HEK293T (cell line): Measurements from ENCODE around the gene RND1.

Experiments used
- FOXK2 ChIP-seq: fragments of 450-650 bp; IDR thresholded peaks from 2 replicates; pipeline ENCODE4 v1.6.1; 2016; ENCODE audit warnings: mild to moderate bottlenecking
- FOXM1 ChIP-seq: fragments of 450-650 bp; IDR thresholded peaks from 2 replicates; pipeline ENCODE4 v1.6.1; 2017; ENCODE audit warnings: mild to moderate bottlenecking, borderline replicate concordance
- LEF1 ChIP-seq: fragments of 450-650 bp; IDR thresholded peaks from 2 replicates; pipeline ENCODE4 v1.6.1; 2017; ENCODE audit warnings: mild to moderate bottlenecking, borderline replicate concordance
- SUZ12 ChIP-seq: fragments of 450-650 bp; IDR thresholded peaks from 2 replicates; pipeline ENCODE4 v1.6.1; 2016; ENCODE audit warnings: mild to moderate bottlenecking
- TARDBP ChIP-seq: fragments of 450-650 bp; IDR thresholded peaks from 2 replicates; pipeline ENCODE4 v1.6.1; 2016

DNA sequence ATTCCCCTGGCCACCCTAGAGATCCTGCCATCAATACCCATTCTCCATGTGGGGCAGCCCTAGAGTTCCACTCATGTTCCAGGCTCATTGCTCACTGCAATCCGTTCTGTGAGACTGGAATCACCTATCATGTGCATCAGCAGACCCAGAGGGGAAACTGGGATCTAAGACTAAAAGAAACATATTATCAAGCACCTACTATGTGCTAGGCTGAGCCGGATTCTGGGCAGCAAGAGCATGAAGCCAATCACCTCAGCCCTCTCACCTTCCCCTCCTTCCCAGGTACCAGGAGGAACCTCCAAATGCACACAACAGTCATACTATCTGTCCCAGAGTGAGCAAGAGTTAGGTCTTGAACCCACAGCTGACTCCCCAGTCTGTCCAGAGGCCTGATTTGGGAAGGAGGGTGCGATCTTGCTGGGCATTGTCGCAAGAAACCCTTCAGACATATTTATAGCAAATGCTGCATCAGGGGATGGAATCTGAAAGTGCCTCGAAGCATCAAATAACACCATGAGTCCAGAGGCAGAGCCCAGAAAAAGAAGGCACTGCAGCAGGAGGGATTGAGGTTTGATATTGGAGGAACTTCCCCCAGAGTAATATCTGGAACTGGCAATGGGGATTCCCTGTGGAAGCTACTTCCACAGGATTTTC lies 54.1 kb downstream of the RND1 start:
- TF ChIP-seq TARDBP: no peak
- no peak for TF ChIP-seq FOXK2
- no peak for TF ChIP-seq FOXM1
- TF ChIP-seq SUZ12: no peak
- no peak for TF ChIP-seq LEF1
